Measurements from ENCODE around the gene SART1. TPM values are rescaled to one million over a fixed set of nuclear protein-coding genes. Genes with fewer than 3 reads are reported as not detected.

Gene SART1
- total RNA-seq, 1 donor from 2014 or later = 64.7 TPM

GRCh38 chr11:65958291-65958690, 3.2 kb upstream of the SART1 start:
- peak overlapping the region; percentile 7 for H3K4me3 Mint-ChIP-seq
- no peak for TF ChIP-seq CTCF (conservative IDR thresholded peaks at IDR 0.05)
- H3K4me1 Mint-ChIP-seq = peaks cover 22% of the 10 kb centered on the region
- no peaks in the 10 kb centered on the region for H3K36me3 Mint-ChIP-seq (ENCODE audit: low read depth)
- H3K9me3 Mint-ChIP-seq = no peaks in the 10 kb centered on the region
- no peak for DNase-seq (ENCODE audit: low read depth, low spot score)
- no peak overlapping the region for H3K27ac Mint-ChIP-seq (ENCODE audit: unreplicated experiment)
- no peaks in the 10 kb centered on the region for H3K27me3 Mint-ChIP-seq (ENCODE audit: low read depth)

GRCh38 chr11:65958774-65959420, 2.6 kb upstream of the SART1 start:
- Mint-ChIP-seq H3K27me3 (ENCODE audit: low read depth) (no peaks in the 10 kb centered on the region), H3K4me3 (peak overlapping the region; percentile 7), H3K4me1 (peaks cover 22% of the 10 kb centered on the region), H3K27ac (ENCODE audit: unreplicated experiment) (no peak overlapping the region), H3K9me3 (no peaks in the 10 kb centered on the region), H3K36me3 (ENCODE audit: low read depth) (no peaks in the 10 kb centered on the region)
- DNase-seq (ENCODE audit: low read depth, low spot score) = no peak
- TF ChIP-seq CTCF (conservative IDR thresholded peaks at IDR 0.05) = no peak

GRCh38 chr11:65960824-65961266, 689 bp upstream of the SART1 start:
- H3K36me3 Mint-ChIP-seq (ENCODE audit: low read depth) = peaks cover 1% of the 10 kb centered on the region
- H3K4me1 Mint-ChIP-seq = peaks cover 22% of the 10 kb centered on the region
- no peak for TF ChIP-seq CTCF (conservative IDR thresholded peaks at IDR 0.05)
- no peaks in the 10 kb centered on the region for H3K27me3 Mint-ChIP-seq (ENCODE audit: low read depth)
- DNase-seq (ENCODE audit: low read depth, low spot score) = no peak
- H3K4me3 Mint-ChIP-seq = peak overlapping the region; percentile 95
- H3K27ac Mint-ChIP-seq (ENCODE audit: unreplicated experiment) = peak overlapping the region; percentile 96
- H3K9me3 Mint-ChIP-seq = no peaks in the 10 kb centered on the region

GRCh38 chr11:65962141-65962564, 619 bp downstream of the SART1 start:
- peaks cover 3% of the 10 kb centered on the region for H3K36me3 Mint-ChIP-seq (ENCODE audit: low read depth)
- no peaks in the 10 kb centered on the region for H3K27me3 Mint-ChIP-seq (ENCODE audit: low read depth)
- peak overlapping the region; percentile 95 for H3K4me3 Mint-ChIP-seq
- no peak for TF ChIP-seq CTCF (conservative IDR thresholded peaks at IDR 0.05)
- DNase-seq (ENCODE audit: low read depth, low spot score) = no peak
- peaks cover 22% of the 10 kb centered on the region for H3K4me1 Mint-ChIP-seq
- H3K9me3 Mint-ChIP-seq = no peaks in the 10 kb centered on the region
- no peak overlapping the region for H3K27ac Mint-ChIP-seq (ENCODE audit: unreplicated experiment)

GRCh38 chr11:65964906-65965305, 3.4 kb downstream of the SART1 start:
- TF ChIP-seq CTCF (conservative IDR thresholded peaks at IDR 0.05) = no peak
- no peak for DNase-seq (ENCODE audit: low read depth, low spot score)
- Mint-ChIP-seq H3K4me1 (peaks cover 22% of the 10 kb centered on the region), H3K27me3 (ENCODE audit: low read depth) (no peaks in the 10 kb centered on the region), H3K9me3 (no peaks in the 10 kb centered on the region), H3K36me3 (ENCODE audit: low read depth) (peaks cover 11% of the 10 kb centered on the region), H3K4me3 (no peak overlapping the region), H3K27ac (ENCODE audit: unreplicated experiment) (no peak overlapping the region)

Data from neural crest cell (in vitro differentiated cells).